Keratinocyte (primary cell): ENCODE results near the gene UBASH3B. TPM values are rescaled to one million over a fixed set of nuclear protein-coding genes. Genes with fewer than 3 reads are reported as not detected.

ENCODE experiments used
- DNase-seq: peaks from one replicate; pipeline ENCODE4 v3.0.0-alpha.2; 2011; ENCODE audit warnings: low read depth, missing footprints, low spot score
- FAIRE-seq: peaks from 2 replicates; lab custom pipeline; 2011; peaks lifted over from hg19 to GRCh38; lab: Jason Lieb, UNC
- H2AFZ ChIP-seq: 2 replicates; pipeline ENCODE4 v1.6.0; 2012; ENCODE audit warnings: low read length, control low read depth, inconsistent platforms; ENCODE audit not compliant: control insufficient read depth
- H3K27ac ChIP-seq: 2 replicates; pipeline ENCODE4 v1.5.1; 2011; ENCODE audit warnings: low read length; ENCODE audit not compliant: control insufficient read depth, insufficient read depth
- H3K27me3 ChIP-seq: 3 replicates; pipeline ENCODE4 v1.6.0; 2011; ENCODE audit warnings: low read length; ENCODE audit not compliant: control insufficient read depth, insufficient read depth; ENCODE audit errors: extremely low read depth
- H3K36me3 ChIP-seq, 2 experiments: 2 replicates in 1 of 2; 3 replicates in 1 of 2; pipeline ENCODE4 v1.5.1; 2011; ENCODE audit warnings: low read length in 2 of 2, mild to moderate bottlenecking in 1 of 2; ENCODE audit not compliant: control insufficient read depth in 2 of 2, insufficient read depth in 2 of 2; ENCODE audit errors: extremely low read depth in 1 of 2
- H3K4me1 ChIP-seq: 3 replicates; pipeline ENCODE4 v1.5.1; 2011; ENCODE audit warnings: low read length; ENCODE audit not compliant: control insufficient read depth, insufficient read depth; ENCODE audit errors: extremely low read depth
- H3K4me2 ChIP-seq: 3 replicates; pipeline ENCODE4 v1.6.0; 2011; ENCODE audit warnings: low read depth, low read length; ENCODE audit not compliant: control insufficient read depth, insufficient read depth; ENCODE audit errors: extremely low read depth
- H3K4me3 ChIP-seq, 3 experiments: fragments of 200-600 bp in 1 of 3; sonication (generic) in 1 of 3; 2 replicates in 2 of 3; 3 replicates in 1 of 3; pipeline ENCODE4 v1.5.1; 2011 to 2016; ENCODE audit warnings: low read length in 3 of 3, mild to moderate bottlenecking in 3 of 3, control low read depth in 2 of 3, inconsistent platforms in 1 of 3, low read depth in 1 of 3, mixed read lengths in 1 of 3, mixed run types in 1 of 3, moderate library complexity in 1 of 3; ENCODE audit not compliant: control insufficient read depth in 2 of 3, insufficient read depth in 2 of 3; ENCODE audit errors: extremely low read depth in 1 of 3
- H3K79me2 ChIP-seq: 2 replicates; pipeline ENCODE4 v1.6.0; 2012; ENCODE audit warnings: low read length; ENCODE audit not compliant: control insufficient read depth, insufficient read depth
- H3K9ac ChIP-seq: 3 replicates; pipeline ENCODE4 v1.6.0; 2011; ENCODE audit warnings: low read length; ENCODE audit not compliant: control insufficient read depth, insufficient read depth; ENCODE audit errors: extremely low read depth
- H3K9me1 ChIP-seq: 3 replicates; pipeline ENCODE4 v1.6.0; 2011; ENCODE audit warnings: low read length; ENCODE audit not compliant: control insufficient read depth, insufficient read depth; ENCODE audit errors: extremely low read depth
- H3K9me3 ChIP-seq: 2 replicates; pipeline ENCODE4 v1.5.1; 2012; ENCODE audit warnings: low read depth, low read length; ENCODE audit not compliant: control insufficient read depth
- H4K20me1 ChIP-seq: 3 replicates; pipeline ENCODE4 v1.6.0; 2011; ENCODE audit warnings: low read length; ENCODE audit not compliant: control insufficient read depth, insufficient read depth; ENCODE audit errors: extremely low read depth
- EZH2 ChIP-seq: IDR thresholded peaks from one replicate; pipeline ENCODE4 v1.6.1; 2012; ENCODE audit warnings: inconsistent platforms, mild to moderate bottlenecking, low read length, moderate library complexity
- dilution Hi-C: fragments of 300-500 bp; cut with MboI; formaldehyde crosslinking; loops from one replicate; pipeline ENCODE4 v1.7.0; 2020; ENCODE audit warnings: low sequenced_read_pairs; ENCODE audit not compliant: extremely low pct_ligation_motif_present
- polyA plus RNA-seq, 5 experiments: library from polyadenylated mRNA; depleted of rRNA in 3 of 5; stranded (reverse) in 3 of 5; stranded (forward) in 1 of 5; unstranded in 1 of 5; fragments of >200 nt; gene quantifications; 1 replicate in 1 of 5; 2 replicates in 3 of 5; 3 replicates in 1 of 5; pipeline versions ENCODE4 v1.2.1 to v1.2.3, GENCODE V29; 2011 to 2012; ENCODE audit warnings: missing spikeins in 2 of 5, low read depth in 1 of 5, low replicate concordance in 1 of 5
- TF ChIP-seq, protein P1 (sequence below), 3 experiments: IDR thresholded peaks in 1 of 3; conservative IDR thresholded peaks in 1 of 3; optimal IDR thresholded peaks in 1 of 3; 2 replicates in 2 of 3; 3 replicates in 1 of 3; pipeline versions ENCODE3 to v1.5.1; 2011; ENCODE audit warnings: low read length in 3 of 3, mild to moderate bottlenecking in 3 of 3, moderate library complexity in 2 of 3, control low read depth in 1 of 3, inconsistent platforms in 1 of 3; ENCODE audit not compliant: insufficient read depth in 2 of 3; ENCODE audit errors: extremely low read depth in 1 of 3

Gene UBASH3B
- polyA plus RNA-seq, 1 donor (not counting 4 experiments of a cell fraction or from before 2014, with no cell fraction given), result 25.0 TPM

- no peak overlapping the region for H3K4me2 ChIP-seq
- no peak overlapping the region for H3K4me3 ChIP-seq
- no peaks in the 10 kb centered on the region for H3K27me3 ChIP-seq
- H3K9ac ChIP-seq, result no peak overlapping the region
- no peaks in the 10 kb centered on the region for H3K36me3 ChIP-seq
- dilution Hi-C loops, result no loop called here
- H2AFZ ChIP-seq, result no peak overlapping the region
- TF ChIP-seq, protein P1, sequence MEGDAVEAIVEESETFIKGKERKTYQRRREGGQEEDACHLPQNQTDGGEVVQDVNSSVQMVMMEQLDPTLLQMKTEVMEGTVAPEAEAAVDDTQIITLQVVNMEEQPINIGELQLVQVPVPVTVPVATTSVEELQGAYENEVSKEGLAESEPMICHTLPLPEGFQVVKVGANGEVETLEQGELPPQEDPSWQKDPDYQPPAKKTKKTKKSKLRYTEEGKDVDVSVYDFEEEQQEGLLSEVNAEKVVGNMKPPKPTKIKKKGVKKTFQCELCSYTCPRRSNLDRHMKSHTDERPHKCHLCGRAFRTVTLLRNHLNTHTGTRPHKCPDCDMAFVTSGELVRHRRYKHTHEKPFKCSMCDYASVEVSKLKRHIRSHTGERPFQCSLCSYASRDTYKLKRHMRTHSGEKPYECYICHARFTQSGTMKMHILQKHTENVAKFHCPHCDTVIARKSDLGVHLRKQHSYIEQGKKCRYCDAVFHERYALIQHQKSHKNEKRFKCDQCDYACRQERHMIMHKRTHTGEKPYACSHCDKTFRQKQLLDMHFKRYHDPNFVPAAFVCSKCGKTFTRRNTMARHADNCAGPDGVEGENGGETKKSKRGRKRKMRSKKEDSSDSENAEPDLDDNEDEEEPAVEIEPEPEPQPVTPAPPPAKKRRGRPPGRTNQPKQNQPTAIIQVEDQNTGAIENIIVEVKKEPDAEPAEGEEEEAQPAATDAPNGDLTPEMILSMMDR (optimal IDR thresholded peaks at IDR 0.05 in 1 of 3, IDR thresholded peaks at IDR 0.05 in 1 of 3, conservative IDR thresholded peaks at IDR 0.05 in 1 of 3; ENCODE audit: extremely low read depth in 1 of 3, insufficient read depth in 2 of 3, low read length in 3 of 3), result no peak
- no peak for TF ChIP-seq EZH2
- peaks cover 2% of the 10 kb centered on the region for H3K4me1 ChIP-seq
- no peaks in the 10 kb centered on the region for H3K9me1 ChIP-seq
- FAIRE-seq (no peak), DNase-seq (no peak)
- no peaks in the 10 kb centered on the region for H4K20me1 ChIP-seq
- no peak overlapping the region for H3K27ac ChIP-seq
- H3K79me2 ChIP-seq, result no peaks in the 10 kb centered on the region
- no peaks in the 10 kb centered on the region for H3K9me3 ChIP-seq
Observed at GRCh38 chr11:122843281-122844141, 188.0 kb downstream of the UBASH3B start.

DNA sequence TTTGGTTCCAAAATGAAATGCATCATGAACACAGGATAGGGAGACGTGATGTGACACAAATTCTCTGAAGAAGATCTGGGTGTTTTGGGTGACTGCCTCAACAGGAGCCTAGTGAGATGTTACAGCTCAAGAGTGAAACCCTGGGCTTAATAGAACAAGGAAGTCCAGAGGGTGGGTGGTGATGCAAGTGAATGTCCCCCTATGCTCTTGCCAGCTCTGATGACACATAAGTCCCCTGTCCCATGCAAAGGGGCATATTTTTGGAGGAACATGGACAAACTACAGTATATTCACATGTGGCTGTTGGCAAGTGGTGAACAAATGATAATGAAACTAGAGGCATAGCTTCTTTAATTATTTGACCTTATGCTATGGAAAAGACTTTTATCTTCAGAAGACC lies 191.9 kb downstream of the UBASH3B start:
- H3K27me3 ChIP-seq, result no peaks in the 10 kb centered on the region
- no peaks in the 10 kb centered on the region for H3K79me2 ChIP-seq
- no peak overlapping the region for H3K4me2 ChIP-seq
- H2AFZ ChIP-seq, result no peak overlapping the region
- dilution Hi-C loops, result no loop called here
- FAIRE-seq (no peak), DNase-seq (no peak)
- no peaks in the 10 kb centered on the region for H3K9me3 ChIP-seq
- H3K36me3 ChIP-seq, result no peaks in the 10 kb centered on the region
- H3K9me1 ChIP-seq, result no peaks in the 10 kb centered on the region
- no peak for TF ChIP-seq EZH2
- TF ChIP-seq, protein P1 (optimal IDR thresholded peaks at IDR 0.05 in 1 of 3, IDR thresholded peaks at IDR 0.05 in 1 of 3, conservative IDR thresholded peaks at IDR 0.05 in 1 of 3; ENCODE audit: extremely low read depth in 1 of 3, insufficient read depth in 2 of 3, low read length in 3 of 3), result no peak
- no peak overlapping the region for H3K27ac ChIP-seq
- no peak overlapping the region for H3K9ac ChIP-seq
- H3K4me1 ChIP-seq, result peaks cover 13% of the 10 kb centered on the region
- no peak overlapping the region for H3K4me3 ChIP-seq
- H4K20me1 ChIP-seq, result no peaks in the 10 kb centered on the region
